Ovary (tissue), 9 donors: ENCODE data around the gene PCDHGA11. TPM values are rescaled to one million over a fixed set of nuclear protein-coding genes. Genes with fewer than 3 reads are reported as not detected.
"Not testable (repeated sequence)": the region's sequence is repeated elsewhere in the genome, so short reads cannot be mapped to it uniquely, and the experiment has no call there.

Experiments used
- DNase-seq, 5 donors: peaks; one replicate each; pipeline ENCODE4 v3.0.0-alpha.2; 2019 to 2020
- H3K27ac ChIP-seq, 2 donors: fragments of 200-600 bp; one replicate each; pipeline versions ENCODE4 v1.5.1 to v1.8.0; 2019 to 2022
- H3K27me3 ChIP-seq: fragments of 200-600 bp; one replicate; pipeline ENCODE4 v1.8.0; 2022
- H3K36me3 ChIP-seq: fragments of 200-600 bp; sonication (generic); one replicate; pipeline ENCODE4 v1.5.1; 2019
- H3K4me1 ChIP-seq: one replicate; pipeline ENCODE4 v1.8.1; 2013; ENCODE audit warnings: mild to moderate bottlenecking, moderate library complexity; ENCODE audit not compliant: insufficient read depth
- H3K4me3 ChIP-seq: fragments of 200-600 bp; sonication (generic); one replicate; pipeline ENCODE4 v1.5.1; 2017
- H3K9me3 ChIP-seq, 2 donors: fragments of 200-600 bp in 1 of 2; sonication (generic) in 1 of 2; one replicate each; pipeline versions ENCODE4 v1.5.1 to v1.8.1; 2013 to 2019; ENCODE audit warnings: mild to moderate bottlenecking in 1 of 2, moderate library complexity in 1 of 2
- CTCF ChIP-seq, 3 donors: fragments of 450-650 bp in 2 of 3; fragments of 200-600 bp in 1 of 3; IDR thresholded peaks; one replicate each; pipeline versions ENCODE4 v1.5.1 to v1.8.0; 2016 to 2022; ENCODE audit warnings: antibody characterized with exemption in 3 of 3, mild to moderate bottlenecking in 1 of 3
- EP300 ChIP-seq: sonication (generic); formaldehyde crosslinking; IDR thresholded peaks from one replicate; pipeline ENCODE4 v1.6.1; 2017; ENCODE audit warnings: antibody characterized with exemption
- POLR2A ChIP-seq: fragments of 450-650 bp; IDR thresholded peaks from one replicate; pipeline ENCODE4 v1.6.1; 2017; ENCODE audit warnings: antibody characterized with exemption, mild to moderate bottlenecking, moderate library complexity
- WGBS, 3 donors: extraction: QIAGEN DNeasy Blood & Tissue Kit in 1 of 3; methylation state at CpG; one replicate each; pipeline versions ENCODE4 v1.1.5 to v1.1.7; 2013 to 2017; 5-methylcytosine and 5-hydroxymethylcytosine counted together
- intact Hi-C, 4 donors: fragments of 100-400 bp; cut with DNase I; formaldehyde crosslinking; loops; one replicate each; pipeline versions ENCODE4 v1.11.0 to v1.15.1; 2022 to 2023
- polyA plus RNA-seq, 2 donors: library from polyadenylated mRNA; stranded (reverse); fragments of 200-250 nt in 1 of 2; fragments of 350-450 nt in 1 of 2; fragmentation: Illumina TruSeq in 1 of 2; extraction: RNeasy Lipid Tissue Mini Kit (QIAGEN cat#74804) in 1 of 2; gene quantifications; one replicate each; pipeline ENCODE4 v1.2.3, GENCODE V29; 2013 to 2014
- total RNA-seq, 7 donors: library from RNA; depleted of rRNA in 2 of 7; stranded (reverse); fragments of >200 nt in 2 of 7; fragmentation: NEBNext Ultra II Directional in 3 of 7; extraction: Animal tissue kit (Norgen Biotek cat#: 25700) in 3 of 7; gene quantifications; one replicate each; pipeline versions ENCODE4 v1.1.0 to v1.2.4, GENCODE V29; 2016 to 2023
- donor health status: DM: no; HTN: no; CAD: no; lungs with moderate emphysema.
- donor health status: DM: no; HTN: no; CAD: no.
- donor health status: Bipolar disorder and iron deficiency.
- donor health status: DM: yes; HTN: yes; CAD: no.
- donor health status: DM: no; HTN: no; CAD: no.
- donor health status: DM: yes; HTN: yes; CAD: no.

The PCDHGA11 gene
- total and polyA plus RNA-seq, 9 donors = 1.4 to 7.7 (median 4.7) TPM

- intact Hi-C loops = loop anchor here in 1 of 4 donors (10.0 kb wide), 1 partner anchor 112 kb away; no protein-coding TSS in a partner anchor
- 14 to 21% (median 15%) methylated on average over 31 of the region's 31 CpGs for WGBS, 3 donors
- no peak for TF ChIP-seq EP300
- TF ChIP-seq CTCF (IDR thresholded peaks at IDR 0.05) = no peak
- no peak for TF ChIP-seq POLR2A
These were observed 7.9 kb upstream of the PCDHGA11 start, which contains the start of gene PCDHGA10 for GRCh38 chr5:141412854-141413539. PCDHGA10 (plus strand) TSS chr5:141412987; CDS start chr5:141413176, 189 bp downstream.

GRCh38 chr5:141413540-141414069, 7.2 kb upstream of the PCDHGA11 start:
- WGBS, 3 donors = 15 to 20% (median 16%) methylated on average over 25 of the region's 25 CpGs
- intact Hi-C loops = loop anchor here in 1 of 4 donors (10.0 kb wide), 1 partner anchor 111 kb away; no protein-coding TSS in a partner anchor
- peaks cover 14 to 56% of the 10 kb centered on the region in 2 donors for H3K9me3 ChIP-seq
- TF ChIP-seq CTCF (IDR thresholded peaks at IDR 0.05) = no peak
- TF ChIP-seq EP300 = no peak
- TF ChIP-seq POLR2A = no peak
- H3K27me3 ChIP-seq = no peaks in the 10 kb centered on the region
- H3K36me3 ChIP-seq = peaks cover 4% of the 10 kb centered on the region
- peaks cover 2% of the 10 kb centered on the region for H3K4me1 ChIP-seq
- DNase-seq = peak in 1 of 5 donors; percentile 12
- H3K27ac ChIP-seq = no peak overlapping the region
- H3K4me3 ChIP-seq = peak overlapping the region; percentile 16

More at GRCh38 chr5:141412854-141413539, 7.9 kb upstream of the PCDHGA11 start, which contains the start of gene PCDHGA10:
- H3K36me3 ChIP-seq = peaks cover 4% of the 10 kb centered on the region
- no peak within 1 kb of the TSS for H3K27ac ChIP-seq
- H3K4me3 ChIP-seq = peak within 1 kb of the TSS; percentile 16
- H3K9me3 ChIP-seq = peaks cover 14 to 53% of the 10 kb centered on the region in 2 donors
- peak in 1 of 5 donors; percentile 14 for DNase-seq
- no peaks in the 10 kb centered on the region for H3K27me3 ChIP-seq
- H3K4me1 ChIP-seq = peaks cover 2% of the 10 kb centered on the region

GRCh38 chr5:141414548-141415274, 6.1 kb upstream of the PCDHGA11 start:
- H3K4me1 ChIP-seq, H3K27me3 ChIP-seq, DNase-seq, H3K36me3 ChIP-seq, H3K27ac ChIP-seq, H3K4me3 ChIP-seq: not testable (repeated sequence)
- peaks cover 16 to 56% of the 10 kb centered on the region in 2 donors for H3K9me3 ChIP-seq
- intact Hi-C loops = loop anchor here in 2 of 4 donors (5.0 to 10.0 kb wide), 2 partner anchors 110 to 143 kb away; no protein-coding TSS in a partner anchor
- 22 to 37% (median 23%) methylated on average over 36 to 46 of the region's 46 CpGs for WGBS, 3 donors

- 20 to 27% (median 23%) methylated on average over 16 to 24 of the region's 24 CpGs for WGBS, 3 donors
- not testable (repeated sequence) for H3K4me3 ChIP-seq
- intact Hi-C loops = loop anchor here in 2 of 4 donors (5.0 to 10.0 kb wide), 2 partner anchors 110 to 142 kb away; no protein-coding TSS in a partner anchor
These were observed 5.6 kb upstream of the PCDHGA11 start for GRCh38 chr5:141415275-141415618.

GRCh38 chr5:141417494-141418172, 3.2 kb upstream of the PCDHGA11 start, which contains the start of gene PCDHGB7:
PCDHGB7 (plus strand) TSS chr5:141417677; CDS start chr5:141417860, 183 bp downstream.
- intact Hi-C loops = loop anchor here in 2 of 4 donors (5.0 to 10.0 kb wide), 2 partner anchors 107 to 140 kb away; no protein-coding TSS in a partner anchor
- TF ChIP-seq CTCF (IDR thresholded peaks at IDR 0.05) = peak in 1 of 3 donors; percentile 42
- H3K27ac ChIP-seq, H3K36me3 ChIP-seq, H3K4me1 ChIP-seq, H3K27me3 ChIP-seq: not testable (repeated sequence)
- H3K9me3 ChIP-seq = peaks cover 10 to 55% of the 10 kb centered on the region in 2 donors
- peak; percentile 44 to 74 (median 64) for DNase-seq
- 7 to 12% (median 10%) methylated on average over 35 to 46 of the region's 47 CpGs for WGBS, 3 donors
- H3K4me3 ChIP-seq = peak within 1 kb of the TSS; percentile 23

More at GRCh38 chr5:141415275-141415618, 5.6 kb upstream of the PCDHGA11 start:
- H3K27me3 ChIP-seq, H3K4me1 ChIP-seq, H3K27ac ChIP-seq, DNase-seq, H3K36me3 ChIP-seq: not testable (repeated sequence)
- H3K9me3 ChIP-seq = peaks cover 12 to 54% of the 10 kb centered on the region in 2 donors
